ENCODE measurements around the gene SLC1A3.

SLC1A3 gene

GRCh38 chr5:36599986-36600779 is 6.2 kb upstream of the SLC1A3 start:
- no peak for DNase-seq (ENCODE audit: low read depth)

- DNase-seq (ENCODE audit: low read depth): no peak
Measured at GRCh38 chr5:36600917-36601527, 5.4 kb upstream of the SLC1A3 start.

- DNase-seq (ENCODE audit: low read depth): no peak
Measured at GRCh38 chr5:36602704-36603321, 3.6 kb upstream of the SLC1A3 start.

GRCh38 chr5:36605241-36605640 is 1.2 kb upstream of the SLC1A3 start:
- DNase-seq (ENCODE audit: low read depth): no peak

- DNase-seq (ENCODE audit: low read depth): no peak
Measured at GRCh38 chr5:36606036-36606427, 374 bp upstream of the SLC1A3 start.

- no peak for DNase-seq (ENCODE audit: low read depth)
Measured at GRCh38 chr5:36607114-36607571, 737 bp downstream of the SLC1A3 start.

GRCh38 chr5:36607838-36608783 is 1.7 kb downstream of the SLC1A3 start:
- no peak for DNase-seq (ENCODE audit: low read depth)

- DNase-seq (ENCODE audit: low read depth): no peak
Measured at GRCh38 chr5:36610621-36611020, 4.2 kb downstream of the SLC1A3 start.

- DNase-seq (ENCODE audit: low read depth): no peak
Measured at GRCh38 chr5:36611520-36612274, 5.3 kb downstream of the SLC1A3 start.

- DNase-seq (ENCODE audit: low read depth): no peak
Measured at GRCh38 chr5:36613241-36613640, 6.8 kb downstream of the SLC1A3 start.

- DNase-seq (ENCODE audit: low read depth): no peak
Measured at GRCh38 chr5:36613771-36614656, 7.6 kb downstream of the SLC1A3 start.

- no peak for DNase-seq (ENCODE audit: low read depth)
Measured at GRCh38 chr5:36614657-36615308, 8.4 kb downstream of the SLC1A3 start.

- DNase-seq (ENCODE audit: low read depth): no peak
Measured at GRCh38 chr5:36619012-36619635, 12.7 kb downstream of the SLC1A3 start.

GRCh38 chr5:36621985-36622384 is 15.6 kb downstream of the SLC1A3 start:
- DNase-seq (ENCODE audit: low read depth): no peak

- DNase-seq (ENCODE audit: low read depth): no peak
Measured at GRCh38 chr5:36623832-36624231, 17.4 kb downstream of the SLC1A3 start.

GRCh38 chr5:36624277-36624676 is 17.9 kb downstream of the SLC1A3 start:
- no peak for DNase-seq (ENCODE audit: low read depth)

GRCh38 chr5:36628695-36629094 is 22.3 kb downstream of the SLC1A3 start:
- no peak for DNase-seq (ENCODE audit: low read depth)

- DNase-seq (ENCODE audit: low read depth): no peak
Measured at GRCh38 chr5:36629729-36630128, 23.3 kb downstream of the SLC1A3 start.
